Activated naive CD8-positive, alpha-beta T cell treated with anti-CD3 and anti-CD28 coated beads for 36 hours (primary cell): ENCODE measurements around the gene IQSEC2. TPM values are rescaled to one million over a fixed set of nuclear protein-coding genes. Genes with fewer than 3 reads are reported as not detected.

Experiments
- DNase-seq: peaks from one replicate; pipeline ENCODE4 v3.0.0; 2021
- H3K27ac Mint-ChIP-seq: one replicate; pipeline ENCODE4 v1.8.0; 2022; ENCODE audit warnings: mild to moderate bottlenecking, moderate library complexity, mixed read lengths
- H3K27me3 Mint-ChIP-seq: one replicate; pipeline ENCODE4 v1.8.0; 2022; ENCODE audit warnings: mild to moderate bottlenecking, mixed read lengths
- H3K36me3 Mint-ChIP-seq: one replicate; pipeline ENCODE4 v1.8.0; 2021; ENCODE audit warnings: mild to moderate bottlenecking, mixed read lengths
- H3K4me1 Mint-ChIP-seq: one replicate; pipeline ENCODE4 v1.8.0; 2021; ENCODE audit warnings: mixed read lengths
- H3K4me3 Mint-ChIP-seq: one replicate; pipeline ENCODE4 v1.8.0; 2022; ENCODE audit warnings: mild to moderate bottlenecking, moderate library complexity, mixed read lengths
- H3K9me3 Mint-ChIP-seq: one replicate; pipeline ENCODE4 v1.8.0; 2022; ENCODE audit warnings: mixed read lengths
- total RNA-seq, 2 experiments: library from RNA; stranded (reverse); gene quantifications; one replicate each; pipeline ENCODE4 v1.2.3, GENCODE V29; 2021

IQSEC2 gene
- total RNA-seq, 2 experiments from 2014 or later: 0.20 to 0.21 TPM

DNA sequence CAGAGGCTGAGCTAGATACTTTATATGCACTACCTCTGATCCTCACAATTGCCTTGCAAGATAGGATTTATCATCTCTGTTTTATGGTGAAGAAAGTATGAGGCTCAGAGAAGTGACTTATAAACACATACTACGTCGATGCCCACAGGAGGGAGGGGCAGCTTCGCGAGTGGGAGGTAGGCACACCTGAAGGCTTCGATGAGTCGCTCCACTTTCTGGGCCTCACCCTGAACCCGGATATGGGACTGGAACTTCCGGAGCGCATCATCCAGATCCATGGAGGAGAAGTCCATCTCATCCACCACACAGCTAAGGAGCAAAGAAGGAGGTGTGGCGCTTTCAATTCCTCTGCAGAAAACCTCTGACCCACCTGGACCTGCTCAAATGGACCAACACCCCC is 33.5 kb downstream of the IQSEC2 start:
- no peak overlapping the region for H3K27ac Mint-ChIP-seq
- no peak for DNase-seq
- no peaks in the 10 kb centered on the region for H3K27me3 Mint-ChIP-seq
- no peaks in the 10 kb centered on the region for H3K9me3 Mint-ChIP-seq
- no peaks in the 10 kb centered on the region for H3K4me1 Mint-ChIP-seq
- H3K4me3 Mint-ChIP-seq: no peak overlapping the region
- H3K36me3 Mint-ChIP-seq: no peaks in the 10 kb centered on the region

DNA sequence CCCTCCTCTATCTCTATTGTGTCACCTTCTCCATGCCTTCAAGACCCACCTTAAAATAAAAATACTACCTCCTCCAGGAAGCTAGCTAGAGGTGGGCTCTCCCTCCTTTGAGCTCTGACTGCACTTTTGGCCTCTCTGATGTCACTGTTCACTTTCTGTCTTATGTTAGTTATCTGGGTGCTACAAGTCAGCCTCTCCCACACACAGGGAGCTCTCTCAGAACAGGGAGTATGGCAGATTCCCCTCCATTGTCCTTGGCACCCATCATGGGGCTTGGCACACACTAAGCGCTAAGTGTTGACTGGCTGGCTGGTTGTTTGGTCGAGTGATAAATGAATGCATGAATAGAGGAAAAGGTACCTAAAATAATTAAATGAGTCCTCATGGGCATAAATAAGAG is 35.2 kb downstream of the IQSEC2 start:
- no peaks in the 10 kb centered on the region for H3K9me3 Mint-ChIP-seq
- H3K27me3 Mint-ChIP-seq: no peaks in the 10 kb centered on the region
- H3K36me3 Mint-ChIP-seq: no peaks in the 10 kb centered on the region
- no peak overlapping the region for H3K27ac Mint-ChIP-seq
- no peaks in the 10 kb centered on the region for H3K4me1 Mint-ChIP-seq
- no peak overlapping the region for H3K4me3 Mint-ChIP-seq
- no peak for DNase-seq

DNA sequence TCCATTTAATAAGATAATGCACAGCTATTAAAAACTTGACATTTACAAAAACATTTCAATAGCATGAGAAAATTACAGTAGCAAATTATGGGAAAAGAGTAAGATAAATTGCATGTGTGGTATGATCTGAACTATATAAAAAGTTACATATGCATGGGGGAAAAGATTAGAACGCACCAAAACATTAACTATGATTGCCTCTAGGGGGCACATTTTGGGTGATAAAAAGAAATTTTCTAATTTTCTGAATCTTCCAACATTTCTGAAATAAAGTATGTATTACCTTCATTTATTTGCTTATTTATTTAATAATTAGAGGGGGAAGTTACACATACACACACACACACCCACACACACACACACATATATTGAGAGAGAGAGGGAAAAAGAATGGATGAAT is 36.8 kb downstream of the IQSEC2 start:
- Mint-ChIP-seq H3K27ac (no peak overlapping the region), H3K36me3 (no peaks in the 10 kb centered on the region), H3K4me1 (peaks cover 2% of the 10 kb centered on the region), H3K4me3 (no peak overlapping the region), H3K27me3 (no peaks in the 10 kb centered on the region), H3K9me3 (no peaks in the 10 kb centered on the region)
- no peak for DNase-seq

DNA sequence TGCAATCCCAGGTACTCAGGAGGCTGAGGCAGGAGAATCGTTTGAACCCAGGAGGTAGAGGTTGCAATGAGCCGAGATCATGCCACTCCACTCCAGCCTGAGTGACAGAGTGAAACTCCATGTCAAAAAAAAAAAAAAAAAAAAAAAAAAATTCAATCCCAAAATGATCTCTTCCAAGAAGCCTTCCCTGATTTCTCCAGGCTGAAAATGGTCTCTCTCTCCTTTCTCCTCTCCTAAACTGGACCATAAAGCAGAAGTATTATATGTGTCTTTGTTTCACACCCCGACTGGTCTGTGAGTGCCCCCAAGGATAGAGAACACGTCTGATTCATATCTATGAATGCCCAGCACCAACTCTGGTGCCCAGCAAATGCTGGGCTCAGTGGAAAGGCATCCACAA is 39.1 kb downstream of the IQSEC2 start:
- no peaks in the 10 kb centered on the region for H3K36me3 Mint-ChIP-seq
- H3K27ac Mint-ChIP-seq: no peak overlapping the region
- peaks cover 8% of the 10 kb centered on the region for H3K4me1 Mint-ChIP-seq
- no peak overlapping the region for H3K4me3 Mint-ChIP-seq
- no peak for DNase-seq
- no peaks in the 10 kb centered on the region for H3K9me3 Mint-ChIP-seq
- no peaks in the 10 kb centered on the region for H3K27me3 Mint-ChIP-seq

DNA sequence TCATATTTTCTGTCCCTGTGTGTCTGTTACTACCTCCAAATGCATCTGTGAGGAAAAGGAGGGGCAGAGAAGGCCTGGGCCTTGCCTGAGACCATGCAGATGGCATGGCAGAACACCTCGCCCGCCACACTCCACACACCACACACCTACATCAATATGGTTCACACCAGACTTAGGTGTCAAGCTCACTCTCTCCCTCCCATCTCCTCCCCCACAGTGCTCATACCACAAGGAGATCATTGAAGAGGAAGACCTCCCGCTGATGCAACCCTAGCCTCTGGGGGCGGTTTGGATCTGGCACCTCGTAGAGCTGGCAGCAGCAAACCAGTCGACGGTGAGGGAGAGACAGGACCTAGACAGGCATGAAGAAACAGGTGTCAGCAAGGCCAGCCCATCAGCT is 39.8 kb downstream of the IQSEC2 start:
- Mint-ChIP-seq H3K9me3 (no peaks in the 10 kb centered on the region), H3K4me1 (peaks cover 8% of the 10 kb centered on the region), H3K36me3 (no peaks in the 10 kb centered on the region), H3K4me3 (no peak overlapping the region), H3K27ac (no peak overlapping the region), H3K27me3 (no peaks in the 10 kb centered on the region)
- no peak for DNase-seq

DNA sequence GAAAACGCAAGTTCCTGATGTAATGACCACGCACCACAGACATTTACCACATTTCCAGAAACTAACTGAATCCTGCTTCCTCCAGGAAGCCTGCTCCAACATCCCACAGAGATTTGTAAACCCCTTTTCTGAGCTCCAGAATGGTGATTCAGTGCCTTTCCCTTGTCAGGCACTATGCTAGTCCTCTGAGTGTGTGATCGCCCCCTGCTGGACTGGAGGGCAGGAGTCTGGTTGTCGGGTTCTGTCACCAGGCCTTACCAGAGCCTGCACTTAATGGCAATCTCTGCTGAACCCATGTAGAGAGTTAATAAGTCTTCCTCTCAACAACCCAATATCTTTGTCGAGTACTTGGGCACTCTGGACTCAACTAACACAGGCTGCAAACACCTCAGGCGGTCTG is 41.9 kb downstream of the IQSEC2 start:
- no peak overlapping the region for H3K4me3 Mint-ChIP-seq
- H3K27ac Mint-ChIP-seq: peak overlapping the region; percentile 65
- H3K4me1 Mint-ChIP-seq: peaks cover 8% of the 10 kb centered on the region
- H3K27me3 Mint-ChIP-seq: no peaks in the 10 kb centered on the region
- no peaks in the 10 kb centered on the region for H3K36me3 Mint-ChIP-seq
- H3K9me3 Mint-ChIP-seq: no peaks in the 10 kb centered on the region
- peak; percentile 50 for DNase-seq

DNA sequence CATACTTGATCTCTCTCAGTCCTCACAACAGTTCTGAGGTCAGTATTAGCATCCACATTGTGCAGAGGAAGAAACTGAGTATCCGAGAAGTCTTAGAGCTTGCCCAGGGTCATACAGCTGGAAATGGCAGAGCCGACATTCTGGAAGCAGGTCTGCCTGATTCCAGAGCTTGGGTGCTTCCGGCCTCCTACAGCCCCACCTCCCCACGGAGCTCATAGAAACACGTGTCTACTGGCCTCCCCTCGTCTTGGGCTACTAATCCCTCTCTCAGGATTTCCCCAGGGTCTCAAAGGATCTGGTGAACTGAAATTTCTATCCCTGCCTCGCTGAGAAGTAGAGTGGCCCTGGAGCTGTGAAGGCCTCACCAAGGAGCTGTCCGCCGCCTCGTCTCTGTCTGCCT is 44.3 kb downstream of the IQSEC2 start:
- H3K36me3 Mint-ChIP-seq: no peaks in the 10 kb centered on the region
- no peak overlapping the region for H3K27ac Mint-ChIP-seq
- no peaks in the 10 kb centered on the region for H3K9me3 Mint-ChIP-seq
- H3K4me3 Mint-ChIP-seq: no peak overlapping the region
- no peak for DNase-seq
- no peaks in the 10 kb centered on the region for H3K27me3 Mint-ChIP-seq
- peaks cover 8% of the 10 kb centered on the region for H3K4me1 Mint-ChIP-seq

DNA sequence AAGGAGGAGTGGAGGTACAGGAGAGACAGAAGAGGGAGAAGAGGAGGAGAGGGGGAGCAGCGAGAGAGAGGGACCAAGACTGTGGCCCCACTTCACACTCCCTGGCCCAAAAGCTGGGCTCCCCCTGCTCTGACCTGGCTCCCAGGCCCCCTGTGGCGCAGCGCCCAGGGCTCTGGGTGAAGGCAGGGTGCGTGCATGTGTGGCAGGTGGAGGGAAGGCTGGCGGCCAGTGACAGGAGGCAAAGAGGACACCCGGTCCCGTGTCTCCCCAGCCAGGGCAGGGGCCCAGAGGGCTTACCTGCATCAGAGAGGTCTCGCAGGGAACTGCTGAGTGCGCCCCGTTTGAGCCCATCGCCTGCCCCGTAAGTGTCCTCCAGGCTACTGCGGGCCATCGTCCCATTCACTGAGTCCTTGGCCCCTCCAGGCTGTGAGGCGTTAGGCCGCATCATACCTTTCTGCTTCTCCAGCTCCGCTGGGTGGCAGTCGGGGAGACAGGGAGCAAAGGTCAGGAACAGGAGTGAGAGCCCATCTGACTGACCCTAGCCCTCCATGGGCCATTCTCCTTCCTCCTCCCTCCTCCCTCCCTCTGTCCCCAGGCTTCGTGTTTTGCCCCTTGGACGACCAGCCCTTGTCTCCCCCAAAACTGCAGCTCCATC is 45.2 kb downstream of the IQSEC2 start:
- peaks cover 8% of the 10 kb centered on the region for H3K4me1 Mint-ChIP-seq
- DNase-seq: no peak
- no peaks in the 10 kb centered on the region for H3K9me3 Mint-ChIP-seq
- H3K27ac Mint-ChIP-seq: no peak overlapping the region
- no peak overlapping the region for H3K4me3 Mint-ChIP-seq
- H3K27me3 Mint-ChIP-seq: no peaks in the 10 kb centered on the region
- no peaks in the 10 kb centered on the region for H3K36me3 Mint-ChIP-seq

DNA sequence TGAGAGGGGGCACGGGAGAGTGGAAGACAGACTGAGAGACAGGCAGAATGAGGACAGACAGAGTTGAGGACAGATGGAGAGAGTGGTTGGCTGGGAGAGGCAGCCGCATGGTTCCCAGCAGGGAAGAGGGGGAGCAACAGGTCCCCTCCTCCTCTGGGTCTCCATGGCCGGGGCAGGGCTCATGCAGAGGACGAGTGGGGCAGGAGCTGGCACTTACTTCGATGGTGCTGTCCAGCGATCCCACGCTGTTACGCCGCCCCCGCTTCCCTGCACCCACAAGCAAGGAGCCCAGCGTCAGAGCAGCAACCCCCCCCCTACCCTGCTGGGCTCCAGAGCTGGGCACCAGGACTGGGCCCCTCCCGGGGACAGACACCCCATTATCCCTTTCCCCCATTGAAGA is 45.8 kb downstream of the IQSEC2 start:
- DNase-seq: no peak
- no peaks in the 10 kb centered on the region for H3K27me3 Mint-ChIP-seq
- no peak overlapping the region for H3K27ac Mint-ChIP-seq
- H3K9me3 Mint-ChIP-seq: no peaks in the 10 kb centered on the region
- no peak overlapping the region for H3K4me3 Mint-ChIP-seq
- H3K36me3 Mint-ChIP-seq: no peaks in the 10 kb centered on the region
- peaks cover 8% of the 10 kb centered on the region for H3K4me1 Mint-ChIP-seq

DNA sequence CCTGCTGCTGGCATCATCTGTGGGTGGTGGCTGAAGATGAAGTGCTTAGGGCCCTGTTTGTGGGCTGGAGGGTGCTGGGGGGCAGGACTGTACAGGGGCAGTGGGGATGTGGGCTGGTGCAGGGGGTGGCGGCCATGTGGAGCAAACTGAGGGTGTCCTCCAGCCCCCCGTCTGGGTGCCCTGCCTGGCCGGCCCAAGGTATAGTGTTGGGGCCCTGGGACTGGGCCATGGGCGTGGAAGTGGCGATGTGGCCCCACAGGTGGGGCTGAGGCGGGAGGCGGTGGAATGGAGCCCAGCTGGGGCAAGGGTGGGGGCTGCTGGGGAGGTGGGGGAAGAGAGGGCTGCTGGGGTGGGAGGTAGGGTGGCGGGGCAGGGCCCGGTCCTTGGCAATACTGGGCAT is 46.9 kb downstream of the IQSEC2 start:
- Mint-ChIP-seq H3K4me1 (peaks cover 6% of the 10 kb centered on the region), H3K27me3 (no peaks in the 10 kb centered on the region), H3K36me3 (no peaks in the 10 kb centered on the region), H3K27ac (no peak overlapping the region), H3K9me3 (no peaks in the 10 kb centered on the region), H3K4me3 (no peak overlapping the region)
- DNase-seq: no peak

DNA sequence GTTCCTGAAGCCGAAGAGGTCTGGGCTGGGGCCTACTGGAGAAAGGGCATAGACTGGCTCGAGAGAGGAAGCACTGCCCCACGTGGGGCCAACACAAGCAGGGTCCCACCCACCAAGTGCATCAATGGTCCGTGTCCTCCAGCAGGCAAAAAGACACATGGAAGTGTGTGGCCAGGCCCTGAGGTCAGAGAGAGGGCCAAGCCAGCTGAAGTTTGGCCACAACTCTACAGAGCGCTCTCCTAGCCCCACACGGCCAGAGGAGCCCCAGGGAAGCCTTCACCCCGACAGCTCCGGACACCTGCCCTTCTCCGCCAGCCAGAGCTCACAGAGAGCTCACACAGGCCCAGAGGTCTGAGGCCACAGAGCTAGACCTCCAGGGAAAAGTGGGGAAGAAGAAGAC is 47.8 kb downstream of the IQSEC2 start:
- DNase-seq: no peak
- H3K4me3 Mint-ChIP-seq: no peak overlapping the region

DNA sequence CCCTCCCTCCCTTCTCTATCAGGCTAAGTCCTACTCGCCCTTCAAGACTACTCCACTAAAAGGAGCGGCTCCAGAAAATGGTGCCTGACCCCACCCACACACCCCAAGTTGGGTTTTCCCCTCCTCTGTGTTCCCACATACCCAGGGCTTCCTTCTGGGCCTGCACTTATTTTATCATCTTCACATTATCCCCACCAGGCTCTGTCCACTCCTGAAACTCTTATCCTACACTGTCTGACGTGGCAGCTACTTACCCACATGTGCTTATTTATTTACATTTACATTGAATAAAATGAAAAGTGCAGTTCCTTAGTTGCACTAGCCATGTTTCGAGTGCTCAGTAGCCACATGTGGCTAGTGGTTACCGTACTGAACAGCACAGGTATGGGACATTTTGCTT is 51.3 kb downstream of the IQSEC2 start:
- DNase-seq: no peak
- Mint-ChIP-seq H3K27ac (no peak overlapping the region), H3K36me3 (no peaks in the 10 kb centered on the region), H3K4me1 (peaks cover 9% of the 10 kb centered on the region), H3K9me3 (no peaks in the 10 kb centered on the region), H3K4me3 (no peak overlapping the region), H3K27me3 (no peaks in the 10 kb centered on the region)

More for the DNA sequence above, 47.8 kb downstream of the IQSEC2 start:
- Mint-ChIP-seq H3K27ac (no peak overlapping the region), H3K4me1 (peaks cover 1% of the 10 kb centered on the region), H3K9me3 (no peaks in the 10 kb centered on the region), H3K27me3 (no peaks in the 10 kb centered on the region), H3K36me3 (no peaks in the 10 kb centered on the region)

DNA sequence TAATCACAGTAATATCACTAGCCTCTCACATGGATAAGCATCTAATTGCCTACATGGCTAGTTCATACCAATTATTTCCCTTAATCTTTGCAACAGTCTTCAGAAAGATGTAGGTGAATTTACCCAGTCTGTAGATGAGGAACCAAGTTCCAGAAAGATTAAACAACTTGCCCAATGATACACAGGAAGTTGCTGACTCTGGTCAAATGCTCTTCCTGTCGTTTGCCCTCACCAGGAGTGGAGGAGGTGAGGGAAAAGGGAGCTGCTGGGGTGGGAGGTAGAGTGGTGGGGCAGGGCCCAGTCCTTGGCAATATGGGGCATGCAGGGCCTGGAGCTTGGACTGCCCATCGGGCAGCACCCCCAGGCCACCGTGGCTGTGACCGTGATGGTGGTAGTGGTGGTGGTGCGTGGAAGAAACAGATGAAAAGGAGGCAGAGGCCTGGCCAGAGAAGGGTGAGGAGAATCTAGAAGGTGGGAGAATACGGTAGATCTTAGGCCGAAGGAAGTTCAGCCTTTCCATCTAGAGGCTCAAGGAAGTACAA is 54.1 kb downstream of the IQSEC2 start:
- no peaks in the 10 kb centered on the region for H3K9me3 Mint-ChIP-seq
- no peak overlapping the region for H3K4me3 Mint-ChIP-seq
- no peaks in the 10 kb centered on the region for H3K27me3 Mint-ChIP-seq
- H3K36me3 Mint-ChIP-seq: peaks cover 17% of the 10 kb centered on the region
- H3K27ac Mint-ChIP-seq: no peak overlapping the region
- peaks cover 21% of the 10 kb centered on the region for H3K4me1 Mint-ChIP-seq
- no peak for DNase-seq

DNA sequence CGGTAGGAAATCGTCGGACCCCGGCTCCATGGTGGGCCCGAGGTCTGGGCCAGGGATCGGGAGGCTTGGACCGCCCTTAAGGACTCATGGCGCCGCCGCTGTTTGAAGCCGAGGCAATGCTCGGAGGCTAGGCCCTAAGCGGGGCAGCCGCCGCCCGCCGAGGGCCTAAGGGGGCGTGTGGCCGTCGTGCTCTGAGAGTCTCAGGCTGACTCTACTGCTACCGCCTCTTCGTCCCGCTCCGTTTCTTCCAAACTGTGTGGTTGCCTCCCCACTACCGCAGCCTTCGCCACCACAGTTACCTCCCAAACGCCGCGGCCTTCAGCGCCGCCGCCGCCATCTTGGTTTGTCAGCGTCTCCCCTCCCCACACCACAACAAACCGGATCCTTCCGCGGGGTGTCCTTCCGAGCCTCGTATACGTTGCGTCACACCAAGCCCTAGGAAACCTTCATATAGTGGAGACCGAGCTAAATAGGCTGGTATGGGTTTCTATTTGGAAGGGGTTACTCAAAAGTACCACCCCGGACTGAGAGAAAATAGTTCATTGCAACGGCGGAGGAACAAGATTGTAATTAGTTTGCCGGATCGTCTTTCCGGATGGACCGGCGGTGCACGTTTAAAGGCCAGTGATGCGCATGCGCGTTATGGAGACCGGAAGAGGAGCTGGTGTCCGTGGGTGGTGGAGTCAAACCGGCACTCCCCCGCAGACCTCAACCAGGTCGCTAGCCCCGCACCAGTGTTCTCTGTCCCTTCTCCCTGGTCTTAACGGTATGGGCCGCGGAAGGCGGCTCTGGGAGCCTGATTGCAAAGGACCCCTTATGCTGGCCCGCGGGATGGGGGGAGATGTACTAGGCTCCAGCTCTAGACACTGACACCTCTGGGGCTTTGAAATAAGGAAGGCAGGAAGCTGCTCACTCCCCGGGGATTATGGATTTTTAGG is 56.3 kb downstream of the IQSEC2 start, which contains the start of gene KDM5C:
TSS of gene KDM5C (minus strand) at position 348 of the 938 bp plus-strand sequence. CDS start at position 30, 318 bp downstream.
- Mint-ChIP-seq H3K4me3 (peak within 1 kb of the TSS; percentile 97), H3K4me1 (peaks cover 31% of the 10 kb centered on the region), H3K27me3 (no peaks in the 10 kb centered on the region), H3K36me3 (peaks cover 17% of the 10 kb centered on the region), H3K9me3 (no peaks in the 10 kb centered on the region), H3K27ac (peak within 1 kb of the TSS; percentile 97)
- DNase-seq: peak; percentile 82
